Naive thymus-derived CD4-positive, alpha-beta T cell (primary cell): Measurements from ENCODE around the gene GPR141. TPM values are rescaled to one million over a fixed set of nuclear protein-coding genes. Genes with fewer than 3 reads are reported as not detected.

Source experiments
- ATAC-seq: fragments of 150-1000 bp; cut with Tn5 transposase; 2 replicates; pipeline ENCODE4 v1.10.0; 2021; ENCODE audit warnings: mild to moderate bottlenecking, moderate library complexity
- CTCF ChIA-PET: fragments of 350-600 bp; sonication (Branson Sonifier 250); formaldehyde crosslinking; loops from one replicate; lab custom pipeline; 2021; ENCODE audit warnings: antibody characterized with exemption; lab: Charles Lee
- POLR2A ChIA-PET: fragments of 350-600 bp; sonication (Branson Sonifier 250); formaldehyde crosslinking; loops from one replicate; lab custom pipeline; 2021; ENCODE audit warnings: antibody characterized with exemption, inconsistent platforms; lab: Charles Lee
- DNase-seq, 9 donors: peaks; one replicate each; pipeline versions ENCODE4 v3.0.0 to v3.0.0-alpha.2; 2020 to 2022; ENCODE audit warnings: mixed read lengths in 1 of 9
- H3K27ac ChIP-seq: one replicate; pipeline ENCODE4 v1.7.0; 2013; ENCODE audit warnings: mild to moderate bottlenecking, low read depth, low read length, moderate library complexity
- H3K27me3 ChIP-seq, 2 donors: one replicate each; pipeline ENCODE4 v1.7.0; 2013; ENCODE audit warnings: low read length in 2 of 2, mild to moderate bottlenecking in 2 of 2, moderate library complexity in 2 of 2; ENCODE audit not compliant: control insufficient read depth in 2 of 2, insufficient read depth in 2 of 2
- H3K36me3 ChIP-seq, 3 experiments: 1 replicate in 2 of 3; 2 replicates in 1 of 3; pipeline ENCODE4 v1.7.0; 2013; ENCODE audit warnings: low read length in 3 of 3, mild to moderate bottlenecking in 3 of 3, moderate library complexity in 1 of 3; ENCODE audit not compliant: insufficient read depth in 3 of 3, control insufficient read depth in 2 of 3
- H3K4me1 ChIP-seq, 2 donors: one replicate each; pipeline ENCODE4 v1.7.0; 2013; ENCODE audit warnings: low read length in 2 of 2, mild to moderate bottlenecking in 2 of 2, moderate library complexity in 1 of 2; ENCODE audit not compliant: control insufficient read depth in 2 of 2, insufficient read depth in 2 of 2
- H3K4me3 ChIP-seq: 2 replicates; pipeline ENCODE4 v1.7.0; 2013; ENCODE audit warnings: mild to moderate bottlenecking, low read length
- H3K9me3 ChIP-seq, 3 experiments: 1 replicate in 2 of 3; 2 replicates in 1 of 3; pipeline ENCODE4 v1.7.0; 2013; ENCODE audit warnings: low read length in 3 of 3; ENCODE audit not compliant: control insufficient read depth in 2 of 3
- H3K27ac Mint-ChIP-seq, 9 donors: one replicate each; pipeline ENCODE4 v1.8.0; 2020 to 2022; ENCODE audit warnings: mixed read lengths in 9 of 9, mild to moderate bottlenecking in 8 of 9, moderate library complexity in 5 of 9, inconsistent platforms in 2 of 9
- H3K27me3 Mint-ChIP-seq, 5 donors: one replicate each; pipeline ENCODE4 v1.8.0; 2021 to 2022; ENCODE audit warnings: mixed read lengths in 5 of 5, mild to moderate bottlenecking in 1 of 5
- H3K36me3 Mint-ChIP-seq, 5 donors: one replicate each; pipeline ENCODE4 v1.8.0; 2020 to 2022; ENCODE audit warnings: mixed read lengths in 5 of 5, mild to moderate bottlenecking in 3 of 5, inconsistent platforms in 1 of 5
- H3K4me1 Mint-ChIP-seq, 7 donors: one replicate each; pipeline ENCODE4 v1.8.0; 2020 to 2022; ENCODE audit warnings: mixed read lengths in 7 of 7, mild to moderate bottlenecking in 3 of 7, inconsistent platforms in 1 of 7
- H3K4me3 Mint-ChIP-seq, 10 donors: one replicate each; pipeline ENCODE4 v1.8.0; 2020 to 2022; ENCODE audit warnings: mild to moderate bottlenecking in 10 of 10, mixed read lengths in 10 of 10, moderate library complexity in 6 of 10, inconsistent platforms in 2 of 10
- H3K9me3 Mint-ChIP-seq, 11 donors: one replicate each; pipeline ENCODE4 v1.8.0; 2020 to 2022; ENCODE audit warnings: mixed read lengths in 11 of 11, mild to moderate bottlenecking in 4 of 11, inconsistent platforms in 1 of 11, moderate library complexity in 1 of 11
- intact Hi-C, 2 donors: fragments of 100-400 bp; cut with micrococcal nuclease; formaldehyde crosslinking; loops; one replicate each; pipeline ENCODE4 v1.15.1; 2023
- polyA plus RNA-seq, 2 donors: library from polyadenylated mRNA; unstranded; fragments of 300-500 nt; fragmentation: Illumina TruSeq; gene quantifications; one replicate each; pipeline ENCODE4 v1.2.3, GENCODE V29; 2021
- total RNA-seq, 6 experiments: library from RNA in 5 of 6; stranded (reverse) in 5 of 6; gene quantifications; 1 replicate in 5 of 6; 2 replicates in 1 of 6; pipeline ENCODE4 v1.2.3 and lab custom pipeline; 2021 to 2026

GPR141 gene
- total and polyA plus RNA-seq, 7 experiments from 2014 or later = 0.38 to 16.4 (median 1.1) TPM; not detected in 4

GRCh38 chr7:37709631-37710509, 26.3 kb downstream of the GPR141 start:
- DNase-seq = no peak
- intact Hi-C loops = no loop called here
- H3K27me3 ChIP-seq = no peaks in the 10 kb centered on the region
- Mint-ChIP-seq H3K4me3 (peak overlapping the region in 1 of 10 donors; percentile 22), H3K9me3 (peaks cover 0 to 2% (median 0%) of the 10 kb centered on the region in 11 donors), H3K27me3 (peaks cover 0 to 11% (median 6%) of the 10 kb centered on the region in 5 donors), H3K27ac (no peak overlapping the region), H3K36me3 (peaks cover 0 to 2% (median 0%) of the 10 kb centered on the region in 5 donors), H3K4me1 (peaks cover 0 to 7% (median 0%) of the 10 kb centered on the region in 7 donors)
- no peak overlapping the region for H3K27ac ChIP-seq
- H3K4me3 ChIP-seq = no peak overlapping the region
- H3K9me3 ChIP-seq = no peaks in the 10 kb centered on the region
- POLR2A ChIA-PET = no interaction called here
- no peaks in the 10 kb centered on the region for H3K4me1 ChIP-seq
- CTCF ChIA-PET = no interaction called here
- no peaks in the 10 kb centered on the region for H3K36me3 ChIP-seq
- no peak for ATAC-seq

- Mint-ChIP-seq H3K27me3 (peaks cover 0 to 11% (median 0%) of the 10 kb centered on the region in 5 donors), H3K4me1 (peaks cover 0 to 7% (median 0%) of the 10 kb centered on the region in 7 donors), H3K4me3 (no peak overlapping the region), H3K27ac (no peak overlapping the region), H3K36me3 (peaks cover 0 to 2% (median 0%) of the 10 kb centered on the region in 5 donors), H3K9me3 (peaks cover 0 to 2% (median 0%) of the 10 kb centered on the region in 11 donors)
- Histone ChIP-seq H3K9me3 (no peaks in the 10 kb centered on the region), H3K27ac (no peak overlapping the region), H3K27me3 (no peaks in the 10 kb centered on the region), H3K4me3 (no peak overlapping the region), H3K4me1 (no peaks in the 10 kb centered on the region), H3K36me3 (no peaks in the 10 kb centered on the region)
- ATAC-seq (no peak), DNase-seq (no peak)
- ChIA-PET CTCF (no interaction called here), POLR2A (no interaction called here)
- intact Hi-C loops = no loop called here
Measured at GRCh38 chr7:37713613-37714012, 30.0 kb downstream of the GPR141 start.

GRCh38 chr7:37714606-37715005, 31.0 kb downstream of the GPR141 start:
- H3K27ac Mint-ChIP-seq = no peak overlapping the region
- H3K4me3 ChIP-seq = no peak overlapping the region
- POLR2A ChIA-PET = no interaction called here
- DNase-seq = peak in 2 of 9 donors; percentile 6 to 15
- peaks cover 0 to 7% (median 0%) of the 10 kb centered on the region in 7 donors for H3K4me1 Mint-ChIP-seq
- CTCF ChIA-PET = no interaction called here
- H3K27ac ChIP-seq = no peak overlapping the region
- peaks cover 0 to 2% (median 0%) of the 10 kb centered on the region in 11 donors for H3K9me3 Mint-ChIP-seq
- H3K27me3 ChIP-seq = no peaks in the 10 kb centered on the region
- peaks cover 0 to 11% (median 0%) of the 10 kb centered on the region in 5 donors for H3K27me3 Mint-ChIP-seq
- H3K4me1 ChIP-seq = no peaks in the 10 kb centered on the region
- H3K36me3 ChIP-seq = no peaks in the 10 kb centered on the region
- no peaks in the 10 kb centered on the region for H3K9me3 ChIP-seq
- peaks cover 0 to 2% (median 0%) of the 10 kb centered on the region in 5 donors for H3K36me3 Mint-ChIP-seq
- peak; percentile 45 for ATAC-seq
- H3K4me3 Mint-ChIP-seq = no peak overlapping the region
- intact Hi-C loops = no loop called here

GRCh38 chr7:37718585-37718984, 35.0 kb downstream of the GPR141 start:
- Mint-ChIP-seq H3K36me3 (peaks cover 0 to 2% (median 0%) of the 10 kb centered on the region in 5 donors), H3K4me3 (no peak overlapping the region), H3K9me3 (peaks cover 0 to 2% (median 0%) of the 10 kb centered on the region in 11 donors), H3K27me3 (peaks cover 0 to 7% (median 0%) of the 10 kb centered on the region in 5 donors), H3K27ac (no peak overlapping the region), H3K4me1 (peaks cover 0 to 6% (median 0%) of the 10 kb centered on the region in 7 donors)
- DNase-seq (no peak), ATAC-seq (no peak)
- ChIA-PET POLR2A (interaction anchor here (0.6 kb wide), 1 partner anchor 18 kb away, joined by 3 read pairs; no protein-coding TSS in a partner anchor), CTCF (no interaction called here)
- Histone ChIP-seq H3K4me1 (no peaks in the 10 kb centered on the region), H3K27ac (no peak overlapping the region), H3K36me3 (no peaks in the 10 kb centered on the region), H3K4me3 (no peak overlapping the region), H3K9me3 (no peaks in the 10 kb centered on the region), H3K27me3 (no peaks in the 10 kb centered on the region)
- intact Hi-C loops = no loop called here

- H3K4me1 ChIP-seq = no peaks in the 10 kb centered on the region
- POLR2A ChIA-PET = no interaction called here
Measured at GRCh38 chr7:37719077-37719476, 35.5 kb downstream of the GPR141 start.

GRCh38 chr7:37724732-37725131, 41.2 kb downstream of the GPR141 start:
- Histone ChIP-seq H3K27ac (no peak overlapping the region), H3K27me3 (no peaks in the 10 kb centered on the region), H3K4me1 (no peaks in the 10 kb centered on the region), H3K9me3 (no peaks in the 10 kb centered on the region), H3K36me3 (no peaks in the 10 kb centered on the region), H3K4me3 (no peak overlapping the region)
- peaks cover 5 to 18% (median 13%) of the 10 kb centered on the region in 7 donors for H3K4me1 Mint-ChIP-seq
- no peak for ATAC-seq
- intact Hi-C loops = no loop called here
- H3K4me3 Mint-ChIP-seq = no peak overlapping the region
- no peak for DNase-seq
- H3K27me3 Mint-ChIP-seq = peaks cover 0 to 3% (median 0%) of the 10 kb centered on the region in 5 donors
- H3K36me3 Mint-ChIP-seq = no peaks in the 10 kb centered on the region
- POLR2A ChIA-PET = no interaction called here
- H3K9me3 Mint-ChIP-seq = no peaks in the 10 kb centered on the region
- H3K27ac Mint-ChIP-seq = peak overlapping the region in 1 of 9 donors; percentile 54
- CTCF ChIA-PET = no interaction called here

More at GRCh38 chr7:37719077-37719476, 35.5 kb downstream of the GPR141 start:
- Histone ChIP-seq H3K27ac (no peak overlapping the region), H3K9me3 (no peaks in the 10 kb centered on the region), H3K36me3 (no peaks in the 10 kb centered on the region), H3K27me3 (no peaks in the 10 kb centered on the region), H3K4me3 (no peak overlapping the region)
- no peak for ATAC-seq
- Mint-ChIP-seq H3K27me3 (peaks cover 0 to 7% (median 0%) of the 10 kb centered on the region in 5 donors), H3K36me3 (peaks cover 0 to 2% (median 0%) of the 10 kb centered on the region in 5 donors), H3K9me3 (peaks cover 0 to 2% (median 0%) of the 10 kb centered on the region in 11 donors), H3K27ac (no peak overlapping the region), H3K4me1 (peaks cover 0 to 6% (median 0%) of the 10 kb centered on the region in 7 donors), H3K4me3 (no peak overlapping the region)
- no peak for DNase-seq
- CTCF ChIA-PET = no interaction called here
- intact Hi-C loops = no loop called here
